ENCODE data around the gene CYLD.

CYLD gene

DNA sequence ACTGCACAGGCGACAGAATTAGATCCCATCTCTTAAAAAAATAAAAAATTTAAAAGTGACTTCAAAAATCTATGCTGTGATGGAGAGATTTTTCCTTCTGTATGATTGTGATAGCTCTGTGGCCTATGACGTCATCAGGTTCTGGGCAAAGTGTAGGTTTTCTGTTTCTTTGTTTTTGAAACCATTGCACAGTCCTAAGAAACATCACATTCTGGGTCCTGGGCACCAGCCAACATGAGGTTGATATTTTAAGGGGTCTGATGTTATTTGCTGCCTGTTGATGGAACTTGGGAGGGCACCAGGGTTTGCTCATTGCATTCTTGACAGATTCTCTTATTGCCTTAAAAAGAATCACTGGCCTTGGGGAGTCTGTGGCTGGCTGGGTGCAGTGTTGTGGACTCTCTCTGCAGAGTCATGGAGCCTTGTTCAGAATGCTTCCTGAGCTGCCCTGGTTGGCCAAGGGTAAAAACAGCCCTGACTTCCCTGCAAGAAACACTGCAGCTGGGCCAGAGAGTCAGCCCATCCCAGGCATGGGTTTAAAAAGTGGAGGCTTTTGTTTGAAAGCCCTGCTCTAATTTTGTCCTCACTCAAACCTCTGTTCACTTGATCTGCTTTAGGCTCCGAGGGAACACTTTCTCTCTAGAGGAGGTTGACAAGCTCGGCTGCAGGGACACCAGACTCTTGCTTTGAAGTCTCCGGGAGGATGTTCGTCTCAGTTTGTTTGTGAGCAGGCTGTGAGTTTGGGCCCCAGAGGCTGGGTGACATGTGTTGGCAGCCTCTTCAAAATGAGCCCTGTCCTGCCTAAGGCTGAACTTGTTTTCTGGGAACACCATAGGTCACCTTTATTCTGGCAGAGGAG lies 10.5 kb upstream of the CYLD start:
- Histone ChIP-seq H3K27ac (ENCODE audit: low read length) (no peak overlapping the region), H3K9ac (ENCODE audit: low read depth, low read length) (no peak overlapping the region), H3K9me3 (ENCODE audit: insufficient read depth, low read depth, low read length) (no peaks in the 10 kb centered on the region), H3K27me3 (ENCODE audit: insufficient read depth, low read length) (no peaks in the 10 kb centered on the region), H3K4me3 (ENCODE audit: low read length) (no peak overlapping the region), H3K4me1 (ENCODE audit: insufficient read depth, low read length) (no peaks in the 10 kb centered on the region), H3K36me3 (ENCODE audit: insufficient read depth, low read depth, low read length) (no peaks in the 10 kb centered on the region)

DNA sequence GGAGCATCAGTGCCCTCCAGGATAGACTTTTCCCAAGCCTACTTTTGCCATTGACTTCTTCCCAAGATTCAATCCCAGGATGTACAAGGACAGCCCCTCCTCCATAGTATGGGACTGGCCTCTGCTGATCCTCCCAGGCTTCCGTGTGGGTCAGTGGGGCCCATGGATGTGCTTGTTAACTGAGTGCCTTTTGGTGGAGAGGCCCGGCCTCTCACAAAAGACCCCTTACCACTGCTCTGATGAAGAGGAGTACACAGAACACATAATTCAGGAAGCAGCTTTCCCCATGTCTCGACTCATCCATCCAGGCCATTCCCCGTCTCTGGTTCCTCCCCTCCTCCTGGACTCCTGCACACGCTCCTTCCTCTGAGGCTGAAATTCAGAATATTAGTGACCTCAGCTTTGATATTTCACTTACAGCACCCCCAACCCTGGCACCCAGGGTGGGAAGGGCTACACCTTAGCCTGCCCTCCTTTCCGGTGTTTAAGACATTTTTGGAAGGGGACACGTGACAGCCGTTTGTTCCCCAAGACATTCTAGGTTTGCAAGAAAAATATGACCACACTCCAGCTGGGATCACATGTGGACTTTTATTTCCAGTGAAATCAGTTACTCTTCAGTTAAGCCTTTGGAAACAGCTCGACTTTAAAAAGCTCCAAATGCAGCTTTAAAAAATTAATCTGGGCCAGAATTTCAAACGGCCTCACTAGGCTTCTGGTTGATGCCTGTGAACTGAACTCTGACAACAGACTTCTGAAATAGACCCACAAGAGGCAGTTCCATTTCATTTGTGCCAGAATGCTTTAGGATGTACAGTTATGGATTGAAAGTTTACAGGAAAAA lies 9.7 kb upstream of the CYLD start:
- Histone ChIP-seq H3K9ac (ENCODE audit: low read depth, low read length) (no peak overlapping the region), H3K36me3 (ENCODE audit: insufficient read depth, low read depth, low read length) (no peaks in the 10 kb centered on the region), H3K4me1 (ENCODE audit: insufficient read depth, low read length) (no peaks in the 10 kb centered on the region), H3K27ac (ENCODE audit: low read length) (no peak overlapping the region), H3K27me3 (ENCODE audit: insufficient read depth, low read length) (no peaks in the 10 kb centered on the region), H3K9me3 (ENCODE audit: insufficient read depth, low read depth, low read length) (no peaks in the 10 kb centered on the region), H3K4me3 (ENCODE audit: low read length) (no peak overlapping the region)

DNA sequence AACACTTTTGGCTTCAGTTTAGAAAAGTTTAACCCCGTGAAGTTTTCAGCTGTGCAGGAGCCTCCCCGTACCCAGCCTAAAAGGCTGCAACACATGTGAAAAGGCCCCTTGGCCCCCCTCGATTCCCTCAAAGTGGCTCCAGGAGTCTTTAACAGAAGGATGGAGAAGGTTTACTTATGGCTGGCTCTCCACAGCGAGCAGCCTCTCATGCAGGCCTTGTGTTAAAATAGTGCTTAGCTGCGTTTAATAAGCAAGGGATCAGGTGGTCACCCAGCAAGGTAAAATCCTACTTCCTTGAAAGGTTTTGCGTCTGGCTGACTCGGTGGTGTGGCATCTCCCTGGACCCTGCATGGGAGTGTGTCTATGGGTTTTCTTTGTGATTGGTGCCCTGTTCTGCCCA lies 8.4 kb upstream of the CYLD start:
- Histone ChIP-seq H3K9me3 (ENCODE audit: insufficient read depth, low read depth, low read length) (no peaks in the 10 kb centered on the region), H3K9ac (ENCODE audit: low read depth, low read length) (no peak overlapping the region), H3K4me1 (ENCODE audit: insufficient read depth, low read length) (no peaks in the 10 kb centered on the region), H3K4me3 (ENCODE audit: low read length) (no peak overlapping the region), H3K36me3 (ENCODE audit: insufficient read depth, low read depth, low read length) (no peaks in the 10 kb centered on the region), H3K27me3 (ENCODE audit: insufficient read depth, low read length) (no peaks in the 10 kb centered on the region), H3K27ac (ENCODE audit: low read length) (no peak overlapping the region)

DNA sequence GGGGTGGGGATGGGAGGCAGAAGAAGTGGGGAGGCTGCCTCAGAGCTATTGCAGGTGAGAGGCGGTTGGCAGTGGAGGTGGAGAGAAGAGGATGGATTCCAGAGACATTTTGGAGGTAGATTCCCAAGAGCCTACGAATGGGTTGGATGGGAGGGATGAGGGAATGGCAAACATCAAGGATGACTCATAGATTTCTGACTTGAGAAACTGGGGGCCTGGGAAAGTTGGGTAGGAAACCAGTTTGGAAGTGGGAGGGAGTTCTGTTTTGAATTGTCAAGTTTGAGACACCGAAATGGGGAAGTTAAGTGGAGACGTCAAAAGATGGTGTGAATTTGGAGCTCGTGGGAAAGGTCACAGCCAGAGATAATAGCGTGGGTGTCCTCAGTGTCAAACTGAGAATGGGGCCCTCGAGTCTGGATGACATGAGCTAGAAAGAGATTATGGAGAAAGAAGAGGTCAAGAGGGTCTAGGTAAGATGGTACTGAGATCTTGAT lies 6.2 kb upstream of the CYLD start:
- no peak overlapping the region for H3K9ac ChIP-seq (ENCODE audit: low read depth, low read length)
- H3K36me3 ChIP-seq (ENCODE audit: insufficient read depth, low read depth, low read length): no peaks in the 10 kb centered on the region
- no peaks in the 10 kb centered on the region for H3K9me3 ChIP-seq (ENCODE audit: insufficient read depth, low read depth, low read length)
- H3K4me3 ChIP-seq (ENCODE audit: low read length): no peak overlapping the region
- no peaks in the 10 kb centered on the region for H3K27me3 ChIP-seq (ENCODE audit: insufficient read depth, low read length)
- H3K27ac ChIP-seq (ENCODE audit: low read length): no peak overlapping the region
- no peaks in the 10 kb centered on the region for H3K4me1 ChIP-seq (ENCODE audit: insufficient read depth, low read length)

DNA sequence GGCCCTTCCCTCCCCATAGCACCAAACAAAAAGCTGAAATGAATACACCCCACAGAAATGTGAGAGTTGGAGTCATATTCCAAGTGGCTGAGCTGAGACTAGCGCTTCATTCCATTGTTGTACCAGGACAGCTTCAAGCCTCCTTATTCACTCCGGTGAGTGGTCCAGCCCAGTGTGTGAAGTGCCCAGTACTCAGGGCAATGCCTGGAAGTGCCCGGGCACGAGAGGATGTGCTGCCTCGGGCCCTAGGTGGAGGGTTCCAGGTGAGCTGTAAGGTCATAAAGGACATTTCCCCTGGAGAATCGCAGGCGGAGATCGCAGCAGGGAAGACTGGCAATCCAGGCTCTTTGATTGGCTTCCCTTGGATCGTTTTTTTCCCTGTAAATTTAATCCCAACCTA lies 5.4 kb upstream of the CYLD start:
- no peaks in the 10 kb centered on the region for H3K4me1 ChIP-seq (ENCODE audit: insufficient read depth, low read length)
- H3K27me3 ChIP-seq (ENCODE audit: insufficient read depth, low read length): no peaks in the 10 kb centered on the region
- no peaks in the 10 kb centered on the region for H3K36me3 ChIP-seq (ENCODE audit: insufficient read depth, low read depth, low read length)
- H3K27ac ChIP-seq (ENCODE audit: low read length): no peak overlapping the region
- H3K9ac ChIP-seq (ENCODE audit: low read depth, low read length): no peak overlapping the region
- H3K9me3 ChIP-seq (ENCODE audit: insufficient read depth, low read depth, low read length): no peaks in the 10 kb centered on the region
- no peak overlapping the region for H3K4me3 ChIP-seq (ENCODE audit: low read length)

DNA sequence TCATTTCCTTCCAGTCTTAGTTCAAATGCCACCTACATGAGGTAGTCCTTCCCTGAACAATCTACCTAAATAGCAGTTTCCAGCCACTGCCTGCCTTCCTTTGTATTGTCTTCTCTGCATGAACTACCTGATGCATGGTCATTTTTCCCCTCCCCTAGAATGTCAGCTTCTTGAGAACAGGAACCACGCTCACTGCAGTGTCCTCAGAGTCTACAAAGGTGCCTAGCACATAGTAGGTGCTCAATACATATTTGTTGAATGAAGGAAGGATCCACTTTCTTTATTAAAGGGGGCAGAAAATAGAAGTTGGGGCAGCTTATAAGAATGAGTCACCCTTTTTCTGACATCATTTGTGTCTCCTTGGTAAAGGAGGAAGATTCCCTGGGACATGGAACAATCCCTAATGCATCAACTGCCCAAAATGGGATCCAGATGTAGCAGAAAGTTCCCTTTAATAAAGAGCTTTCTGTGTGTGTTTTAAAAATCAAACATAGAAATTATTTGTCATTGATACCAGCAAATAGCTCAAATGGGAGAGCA lies 4.4 kb upstream of the CYLD start:
- no peak overlapping the region for H3K4me3 ChIP-seq (ENCODE audit: low read length)
- no peaks in the 10 kb centered on the region for H3K27me3 ChIP-seq (ENCODE audit: insufficient read depth, low read length)
- no peaks in the 10 kb centered on the region for H3K9me3 ChIP-seq (ENCODE audit: insufficient read depth, low read depth, low read length)
- no peaks in the 10 kb centered on the region for H3K4me1 ChIP-seq (ENCODE audit: insufficient read depth, low read length)
- H3K27ac ChIP-seq (ENCODE audit: low read length): no peak overlapping the region
- H3K9ac ChIP-seq (ENCODE audit: low read depth, low read length): no peak overlapping the region
- no peaks in the 10 kb centered on the region for H3K36me3 ChIP-seq (ENCODE audit: insufficient read depth, low read depth, low read length)

DNA sequence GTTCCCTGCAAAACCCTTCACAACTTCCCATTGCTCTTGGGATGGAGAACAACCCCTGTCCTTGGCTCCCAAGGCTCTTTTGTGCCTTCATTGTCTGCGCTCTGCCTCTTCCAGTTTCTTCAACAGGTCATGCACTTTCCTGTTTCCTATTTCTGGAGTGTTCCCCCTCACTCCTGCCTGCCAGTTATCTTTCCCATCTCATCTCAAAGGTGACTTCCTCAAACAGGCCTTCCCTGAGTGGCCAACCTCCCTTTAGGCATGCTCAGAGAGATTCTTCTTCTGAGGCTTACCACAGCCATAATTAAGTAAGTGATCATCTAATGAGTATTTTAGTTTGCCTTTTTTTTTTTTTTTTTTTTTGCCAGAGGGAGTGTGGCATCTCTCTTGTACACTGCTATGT lies 2.9 kb upstream of the CYLD start:
- no peak overlapping the region for H3K27ac ChIP-seq (ENCODE audit: low read length)
- no peaks in the 10 kb centered on the region for H3K27me3 ChIP-seq (ENCODE audit: insufficient read depth, low read length)
- H3K4me1 ChIP-seq (ENCODE audit: insufficient read depth, low read length): peaks cover 12% of the 10 kb centered on the region; the same call in 1 of the 2 replicates
- no peaks in the 10 kb centered on the region for H3K9me3 ChIP-seq (ENCODE audit: insufficient read depth, low read depth, low read length)
- no peak overlapping the region for H3K9ac ChIP-seq (ENCODE audit: low read depth, low read length)
- H3K36me3 ChIP-seq (ENCODE audit: insufficient read depth, low read depth, low read length): no peaks in the 10 kb centered on the region
- H3K4me3 ChIP-seq (ENCODE audit: low read length): no peak overlapping the region

DNA sequence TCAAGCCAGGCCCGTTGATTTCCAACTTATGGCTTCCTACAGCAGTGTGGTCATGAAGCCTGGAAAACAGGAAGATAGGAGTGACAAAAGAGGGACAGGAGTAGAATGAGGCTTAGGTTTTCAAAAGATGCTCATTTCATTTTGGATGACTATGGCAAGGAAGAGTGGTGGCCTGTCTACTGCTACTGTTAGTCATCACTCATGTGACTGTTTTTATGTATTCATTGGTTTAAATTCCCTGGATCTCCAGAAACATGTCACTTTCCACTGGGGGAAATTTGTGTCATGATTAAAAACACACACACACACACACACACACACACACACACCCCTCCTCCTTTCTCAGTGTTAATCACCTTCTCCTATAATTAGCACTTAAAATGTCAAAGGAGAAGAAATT lies 1.1 kb upstream of the CYLD start:
- Histone ChIP-seq H3K9ac (ENCODE audit: low read depth, low read length) (no peak overlapping the region), H3K4me1 (ENCODE audit: insufficient read depth, low read length) (peaks cover 25% of the 10 kb centered on the region), H3K9me3 (ENCODE audit: insufficient read depth, low read depth, low read length) (no peaks in the 10 kb centered on the region), H3K27ac (ENCODE audit: low read length) (no peak overlapping the region), H3K36me3 (ENCODE audit: insufficient read depth, low read depth, low read length) (no peaks in the 10 kb centered on the region), H3K27me3 (ENCODE audit: insufficient read depth, low read length) (no peaks in the 10 kb centered on the region), H3K4me3 (ENCODE audit: low read length) (no peak overlapping the region)

DNA sequence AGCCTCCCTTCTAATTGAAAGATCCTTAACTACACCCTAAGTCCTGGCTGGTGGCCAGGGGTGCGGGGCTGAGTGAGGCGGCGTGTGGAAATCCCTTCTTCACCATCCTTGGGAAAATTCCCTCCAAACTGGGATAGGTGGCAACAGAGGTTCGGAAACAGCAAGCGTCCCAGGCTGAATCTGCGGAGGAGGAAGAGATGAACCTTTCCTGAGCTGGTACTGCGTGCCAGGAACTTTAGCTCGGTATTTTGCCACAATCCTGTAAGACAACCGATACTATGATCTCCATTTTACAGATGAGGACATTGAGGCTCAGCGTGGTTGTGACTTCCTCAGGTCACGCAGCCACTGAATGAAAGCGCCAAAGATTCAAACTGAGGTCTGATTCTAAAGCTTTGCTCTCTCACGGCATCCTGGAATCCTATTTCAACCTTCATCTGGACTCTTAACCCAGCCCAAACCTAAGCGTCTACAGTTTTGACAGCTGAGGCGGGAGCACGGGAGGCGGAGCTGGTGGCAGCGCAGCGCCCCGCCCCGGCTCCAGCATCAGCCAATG lies 583 bp upstream of the CYLD start:
- Histone ChIP-seq H3K27ac (ENCODE audit: low read length) (no peak overlapping the region), H3K9ac (ENCODE audit: low read depth, low read length) (no peak overlapping the region), H3K4me3 (ENCODE audit: low read length) (peak overlapping the region; percentile 55), H3K9me3 (ENCODE audit: insufficient read depth, low read depth, low read length) (no peaks in the 10 kb centered on the region), H3K27me3 (ENCODE audit: insufficient read depth, low read length) (no peaks in the 10 kb centered on the region), H3K36me3 (ENCODE audit: insufficient read depth, low read depth, low read length) (no peaks in the 10 kb centered on the region), H3K4me1 (ENCODE audit: insufficient read depth, low read length) (peaks cover 25% of the 10 kb centered on the region)

DNA sequence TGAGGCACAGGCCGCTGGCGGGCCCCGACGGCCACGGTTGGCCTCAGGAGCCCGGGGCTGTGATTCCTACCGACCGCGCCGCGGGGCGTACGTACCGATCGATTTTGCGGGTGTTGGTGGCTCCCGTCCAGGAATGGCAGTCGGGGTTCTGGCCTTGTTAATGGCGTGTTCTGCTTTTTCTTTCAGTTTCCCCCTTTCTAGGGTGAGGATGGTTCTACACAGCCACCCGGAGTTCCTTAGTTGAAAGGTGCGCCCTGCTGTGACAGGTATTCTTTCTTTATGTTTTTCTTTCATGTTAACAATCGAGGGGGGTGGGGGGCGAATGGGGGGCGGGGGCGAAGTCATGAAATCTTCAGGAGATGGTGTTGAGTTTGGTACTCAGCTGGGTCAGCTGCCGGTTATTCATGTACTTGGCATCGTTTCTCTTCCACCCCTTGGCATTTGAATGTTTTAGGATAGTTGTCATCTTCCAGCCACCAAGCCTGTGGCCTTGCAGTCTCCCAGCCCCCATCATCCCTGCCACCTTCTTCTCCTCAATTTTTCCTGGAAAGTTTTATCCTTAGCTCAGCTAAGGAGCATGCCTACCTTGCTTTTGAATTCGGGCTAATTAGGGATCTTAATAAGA lies 802 bp downstream of the CYLD start:
- H3K27ac ChIP-seq (ENCODE audit: low read length): no peak overlapping the region
- H3K9me3 ChIP-seq (ENCODE audit: insufficient read depth, low read depth, low read length): no peaks in the 10 kb centered on the region
- H3K4me3 ChIP-seq (ENCODE audit: low read length): peak overlapping the region; percentile 82
- no peaks in the 10 kb centered on the region for H3K36me3 ChIP-seq (ENCODE audit: insufficient read depth, low read depth, low read length)
- peaks cover 25% of the 10 kb centered on the region for H3K4me1 ChIP-seq (ENCODE audit: insufficient read depth, low read length)
- no peaks in the 10 kb centered on the region for H3K27me3 ChIP-seq (ENCODE audit: insufficient read depth, low read length)
- peak overlapping the region; percentile 66; the same call in 1 of the 2 replicates for H3K9ac ChIP-seq (ENCODE audit: low read depth, low read length)

DNA sequence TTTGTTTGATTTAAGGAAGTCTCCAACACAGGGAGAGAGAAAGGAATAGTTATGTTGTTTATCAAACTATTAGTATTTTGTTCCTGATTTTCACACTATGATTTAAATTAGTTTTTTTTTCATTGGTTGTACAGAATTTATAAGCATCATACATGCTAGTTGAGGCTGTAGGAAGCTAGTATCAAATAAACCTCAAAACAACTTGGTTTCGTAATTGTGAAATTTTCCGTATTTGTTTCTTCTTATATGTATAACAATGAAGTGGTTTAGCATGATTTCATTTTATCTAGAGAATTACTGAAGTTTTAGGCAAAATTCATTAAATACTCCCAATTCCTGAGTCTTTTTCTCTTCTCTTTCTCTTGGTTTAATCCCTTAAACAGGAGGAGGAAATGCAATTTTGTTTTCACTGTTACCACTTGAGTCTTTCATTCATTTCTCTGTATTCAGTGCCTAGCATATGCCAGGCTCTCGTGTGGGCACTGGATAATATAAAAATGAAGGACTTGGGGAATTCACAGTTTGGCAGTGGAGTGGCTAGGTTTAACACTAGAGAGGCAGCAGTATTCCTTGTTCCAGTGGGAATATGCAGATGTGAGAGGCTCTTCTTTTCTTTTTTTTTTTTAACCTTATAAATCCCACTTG lies 1.8 kb downstream of the CYLD start:
- no peaks in the 10 kb centered on the region for H3K36me3 ChIP-seq (ENCODE audit: insufficient read depth, low read depth, low read length)
- H3K9me3 ChIP-seq (ENCODE audit: insufficient read depth, low read depth, low read length): no peaks in the 10 kb centered on the region
- H3K27ac ChIP-seq (ENCODE audit: low read length): no peak overlapping the region
- H3K27me3 ChIP-seq (ENCODE audit: insufficient read depth, low read length): no peaks in the 10 kb centered on the region
- peaks cover 25% of the 10 kb centered on the region for H3K4me1 ChIP-seq (ENCODE audit: insufficient read depth, low read length)
- H3K9ac ChIP-seq (ENCODE audit: low read depth, low read length): peak overlapping the region; percentile 16; the same call in 1 of the 2 replicates
- peak overlapping the region; percentile 82; the same call in 1 of the 2 replicates for H3K4me3 ChIP-seq (ENCODE audit: low read length)

Measured in iPS-20b (cell line).